GM18909 (cell line): ENCODE results near the gene SLC5A1.
"Not testable (repeated sequence)": the region's sequence is repeated elsewhere in the genome, so short reads cannot be mapped to it uniquely, and the experiment has no call there.

Experiments
- ATAC-seq: cut with Tn5 transposase; IDR thresholded peaks from one replicate; pipeline ENCODE4 v1.9.1; 2021; ENCODE audit warnings: mild to moderate bottlenecking; ENCODE audit not compliant: unreplicated experiment, poor library complexity

Gene SLC5A1

GRCh38 chr22:32083000-32083399, 39.9 kb downstream of the SLC5A1 start:
- no peak for ATAC-seq

DNA sequence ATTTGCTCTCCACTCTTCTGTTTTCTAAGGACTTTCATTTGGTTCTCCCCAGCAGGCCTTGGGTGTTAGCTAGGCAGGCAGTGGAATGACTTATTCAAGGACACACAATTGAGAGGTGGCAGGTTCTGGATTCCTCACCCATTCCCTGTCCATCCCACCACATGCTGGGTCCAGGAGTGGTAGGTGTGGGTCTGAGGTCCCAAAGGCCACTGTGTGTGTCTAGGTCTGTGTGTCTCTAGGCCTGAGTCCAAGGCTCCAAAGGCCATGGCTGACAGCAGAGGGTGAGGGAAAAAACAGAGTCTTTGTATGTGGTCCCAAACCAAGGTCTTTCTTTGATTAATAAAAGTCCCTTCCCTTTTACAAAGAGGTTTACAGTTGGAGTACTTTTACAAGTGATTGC, 40.8 kb downstream of the SLC5A1 start:
- ATAC-seq, result no peak

GRCh38 chr22:32088084-32088483, 45.0 kb downstream of the SLC5A1 start:
- ATAC-seq, result no peak

DNA sequence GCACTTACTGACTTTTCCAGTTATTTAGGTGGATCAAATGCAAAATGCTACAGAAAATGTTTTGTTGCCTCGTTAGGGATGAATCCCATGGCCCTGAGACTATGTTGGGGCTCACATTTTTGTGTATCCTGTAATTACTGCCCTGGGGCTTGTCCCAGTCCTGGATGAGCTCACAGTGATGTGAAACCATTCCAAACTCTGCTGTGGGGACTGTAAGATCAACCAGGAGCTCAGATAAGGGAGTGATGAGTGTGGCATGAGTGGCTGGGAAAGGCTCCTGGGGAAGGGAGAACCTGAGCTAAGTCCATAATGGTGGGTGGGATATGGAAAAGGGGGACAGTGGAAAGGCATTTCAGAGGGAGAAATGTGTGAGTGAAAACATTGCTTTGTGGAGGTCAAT, 54.0 kb downstream of the SLC5A1 start:
- ATAC-seq, result no peak

DNA sequence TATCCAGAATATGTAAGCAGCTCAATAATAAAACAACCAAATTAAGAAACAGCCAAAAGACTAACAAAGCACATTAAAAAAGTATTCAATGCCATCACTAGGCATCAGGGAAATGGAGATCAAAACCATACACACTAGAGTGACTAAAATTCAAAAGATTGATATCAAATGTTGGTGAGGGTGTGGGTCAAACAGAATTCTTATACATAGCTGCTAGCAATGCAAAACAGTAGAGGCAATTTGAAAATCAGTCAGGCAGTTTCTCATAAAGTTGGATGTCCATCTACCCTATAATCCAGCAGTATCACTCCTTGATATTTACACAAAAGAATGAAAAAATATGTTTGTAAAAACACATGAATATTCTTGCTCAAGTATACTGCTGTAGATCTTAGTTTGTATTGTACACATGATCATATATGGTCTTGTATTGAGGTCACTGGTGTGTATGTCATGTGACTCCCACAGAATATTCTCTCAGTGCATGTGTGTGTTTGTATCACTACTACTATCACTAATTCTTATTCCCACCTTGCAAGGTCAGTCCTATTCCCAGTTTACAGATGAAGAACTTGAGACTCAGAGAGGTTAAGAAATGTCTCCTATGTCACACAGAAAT, 54.9 kb downstream of the SLC5A1 start:
- no peak for ATAC-seq

DNA sequence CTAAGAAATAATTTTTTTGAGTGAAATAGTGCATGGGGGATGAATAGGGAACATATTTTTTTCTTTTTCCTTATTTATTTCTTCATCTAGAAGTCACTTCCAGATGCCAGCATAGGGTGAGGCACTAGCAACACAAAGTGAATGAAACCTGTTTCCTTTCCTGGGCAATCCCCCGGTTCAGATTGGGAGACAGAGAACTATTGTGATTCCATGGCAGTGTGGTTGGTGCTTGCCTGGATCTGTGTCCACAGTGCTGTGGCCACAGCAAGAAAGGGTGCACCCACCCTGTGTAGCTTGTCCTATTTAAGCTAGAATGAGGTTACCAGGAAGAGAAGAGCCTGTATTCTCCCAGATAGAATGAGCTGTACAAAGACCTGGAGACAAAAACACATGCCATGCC, 57.6 kb downstream of the SLC5A1 start:
- ATAC-seq, result no peak

GRCh38 chr22:32103658-32104315, 60.7 kb downstream of the SLC5A1 start:
- ATAC-seq, result no peak

DNA sequence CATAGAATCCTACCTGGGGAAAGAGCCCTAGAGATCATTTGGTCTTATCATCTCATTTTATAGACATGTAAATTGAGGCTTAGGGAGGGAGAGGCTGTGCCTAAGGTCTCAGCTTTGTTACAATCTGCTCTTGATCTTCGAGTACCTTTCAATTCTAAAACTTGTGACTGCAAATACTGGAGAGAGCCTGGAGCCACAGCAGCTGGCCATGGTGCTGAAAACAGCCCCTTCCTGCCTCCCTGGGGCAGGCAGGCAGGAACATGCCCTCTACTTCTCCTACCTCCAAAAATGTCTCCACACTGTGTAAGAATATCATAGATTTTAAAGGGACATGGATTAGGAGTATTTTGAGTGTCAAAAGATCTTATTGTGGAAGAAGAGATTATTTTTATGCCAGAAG, 63.9 kb downstream of the SLC5A1 start:
- no peak for ATAC-seq

- no peak for ATAC-seq
Observed at GRCh38 chr22:32112380-32112779, 69.3 kb downstream of the SLC5A1 start.

DNA sequence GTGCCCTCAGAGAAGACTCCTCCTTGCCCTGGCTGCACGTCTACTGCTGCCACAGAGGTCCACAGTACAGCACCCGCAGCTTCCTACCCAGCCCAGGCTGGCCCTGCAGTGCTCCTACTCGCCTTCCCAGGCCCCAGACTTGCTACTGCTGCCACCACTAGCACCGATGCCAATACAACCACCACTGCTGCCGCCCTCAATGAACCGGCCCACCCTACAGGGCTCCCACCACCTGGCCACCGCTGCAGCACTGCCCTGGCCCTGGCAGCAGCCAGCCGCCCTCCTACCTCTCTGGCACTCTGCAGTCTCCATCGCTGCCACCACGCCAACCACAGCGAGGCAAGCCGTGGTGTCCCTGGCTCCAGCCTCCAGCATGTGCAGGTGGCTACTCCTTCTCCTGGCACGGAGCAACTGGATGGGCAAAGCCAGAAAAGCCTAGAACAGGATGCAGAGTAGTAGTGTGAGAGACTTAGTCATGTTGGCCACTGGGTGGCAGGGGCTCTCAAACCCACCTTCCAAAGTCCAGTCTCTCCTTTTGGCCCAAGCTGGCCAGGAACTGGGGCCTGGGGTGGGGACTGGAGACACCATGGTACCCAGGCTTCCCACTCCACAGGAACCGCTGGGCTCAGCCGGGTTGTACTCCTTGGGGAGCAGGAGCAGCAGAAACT, 76.6 kb downstream of the SLC5A1 start:
- ATAC-seq, result no peak

- ATAC-seq, result no peak
Observed at GRCh38 chr22:32120603-32121002, 77.5 kb downstream of the SLC5A1 start.

DNA sequence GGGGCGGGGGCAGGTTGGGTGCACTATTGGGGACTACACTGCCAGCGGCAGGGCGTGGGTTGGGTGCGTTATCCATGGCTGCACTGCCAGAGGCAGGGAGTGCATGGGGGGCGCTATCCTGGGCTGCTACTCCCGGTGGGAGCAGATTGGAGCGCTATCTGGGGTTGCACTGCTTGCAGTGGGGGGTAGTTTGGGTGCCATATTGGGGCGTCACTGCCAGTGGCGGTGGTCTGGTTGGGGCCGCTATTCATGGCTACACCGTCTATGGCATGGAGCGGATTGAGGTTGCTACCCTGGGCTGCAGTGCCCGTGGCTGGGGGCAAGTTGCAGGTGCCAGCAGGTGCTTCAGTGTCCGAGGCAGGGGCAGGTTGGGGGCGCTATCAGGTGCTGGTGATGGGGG, 79.8 kb downstream of the SLC5A1 start:
- ATAC-seq, result no peak

DNA sequence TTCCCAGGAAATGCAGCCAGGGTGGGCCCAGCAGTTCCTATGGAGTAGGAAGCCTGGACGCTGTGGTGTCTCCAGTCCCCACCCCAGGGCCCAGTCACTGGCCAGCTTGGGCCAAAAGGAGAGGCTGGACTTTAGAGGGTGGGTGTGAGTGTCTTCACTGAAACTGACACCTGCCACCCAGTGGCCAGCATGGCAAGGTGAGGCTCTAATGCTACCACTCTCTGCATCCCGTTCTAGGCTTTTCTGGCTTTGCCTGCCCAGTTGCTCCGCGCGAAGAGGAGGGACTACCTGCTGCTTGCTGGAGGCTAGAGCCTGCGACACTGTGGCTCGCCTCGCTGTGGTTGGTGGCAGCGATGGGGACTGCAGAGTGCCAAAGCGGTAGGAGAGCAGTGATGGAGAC, 80.6 kb downstream of the SLC5A1 start:
- ATAC-seq, result no peak

- ATAC-seq, result no peak
Observed at GRCh38 chr22:32127904-32128303, 84.8 kb downstream of the SLC5A1 start.

DNA sequence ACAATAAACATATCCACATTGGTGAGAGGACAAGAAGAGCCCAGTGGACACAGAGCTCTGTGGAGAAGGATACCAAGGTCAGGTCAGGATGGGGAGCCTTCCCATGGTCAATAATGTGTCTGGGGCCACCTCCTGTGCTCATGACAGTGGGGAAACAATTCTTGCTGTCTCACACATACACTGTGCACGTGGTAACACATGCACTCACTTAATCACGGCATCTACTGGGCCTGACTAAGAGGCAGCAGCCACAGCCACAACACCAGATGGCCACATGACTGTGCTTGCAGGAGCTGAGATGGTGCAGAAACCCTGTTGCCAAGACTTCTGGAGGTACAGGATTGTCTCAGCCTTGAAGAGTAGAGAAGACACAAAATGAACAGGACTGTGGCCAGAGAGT, 87.4 kb downstream of the SLC5A1 start:
- ATAC-seq, result no peak

- ATAC-seq, result no peak
Observed at GRCh38 chr22:32132126-32132525, 89.1 kb downstream of the SLC5A1 start.

DNA sequence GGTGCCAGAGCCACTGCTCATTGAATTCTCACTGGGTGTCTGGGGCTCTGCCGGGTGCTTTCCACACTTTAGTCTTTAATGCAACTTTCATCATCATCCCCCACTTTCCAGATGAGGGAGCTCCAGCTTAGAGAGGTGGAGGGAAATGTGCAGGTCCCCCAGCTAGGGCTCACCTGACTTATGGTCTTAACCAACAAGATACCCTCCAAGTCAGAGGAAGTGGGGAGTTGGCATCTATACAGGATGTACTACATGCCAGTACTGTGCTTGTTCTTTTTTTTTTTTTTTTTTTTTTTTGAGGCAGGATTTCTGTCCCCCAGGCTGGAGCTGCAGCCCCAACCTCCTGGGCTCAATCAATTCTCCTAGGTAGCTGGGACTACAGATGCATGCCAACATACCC, 89.7 kb downstream of the SLC5A1 start:
- ATAC-seq, result no peak

GRCh38 chr22:32134796-32135195, 91.7 kb downstream of the SLC5A1 start:
- not testable (repeated sequence) for ATAC-seq

DNA sequence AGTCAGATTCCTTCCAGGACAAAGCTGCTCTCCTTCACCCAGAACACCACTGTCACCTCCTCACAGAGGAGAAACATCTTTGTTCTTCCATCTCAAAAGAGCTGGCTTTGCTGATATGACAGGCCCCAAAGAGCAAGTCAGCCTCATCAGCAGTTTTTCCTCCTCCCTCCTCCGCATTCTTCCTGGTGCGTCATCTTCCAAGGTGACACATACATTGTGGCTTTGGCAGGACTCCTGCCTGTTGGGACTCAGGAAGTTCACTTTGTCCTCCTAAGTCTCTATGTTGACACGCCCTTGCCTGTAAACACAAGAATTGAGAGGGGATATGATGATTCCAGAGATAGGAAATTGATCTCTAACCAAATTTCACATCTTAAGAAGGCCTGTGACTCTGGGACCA, 92.9 kb downstream of the SLC5A1 start:
- not testable (repeated sequence) for ATAC-seq

DNA sequence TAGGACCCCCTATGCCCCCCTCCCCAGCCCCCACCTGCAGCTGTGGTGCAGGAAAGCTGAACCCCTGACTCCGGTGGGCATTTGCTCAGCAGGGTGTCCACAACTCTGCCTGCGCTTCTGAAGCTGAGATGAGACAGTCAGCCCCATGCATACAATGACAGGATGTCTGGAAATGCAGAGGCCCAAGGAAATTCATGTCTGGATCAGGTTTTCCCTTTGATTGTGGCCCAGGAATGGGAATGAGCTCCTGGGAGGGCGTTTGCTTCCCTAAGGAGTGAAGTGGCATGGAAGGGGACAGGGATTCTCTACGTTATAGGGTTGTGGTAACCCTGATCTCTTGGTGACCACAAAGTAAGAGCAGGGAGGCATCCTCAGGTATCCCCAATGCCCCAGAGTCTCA, 93.8 kb downstream of the SLC5A1 start:
- ATAC-seq, result not testable (repeated sequence)

- not testable (repeated sequence) for ATAC-seq
Observed at GRCh38 chr22:32137731-32138324, 94.8 kb downstream of the SLC5A1 start.
